Astrocyte of the cerebellum (primary cell): ENCODE measurements around the gene NEBL.
A peak's percentile ranks its signal among the peaks of the same experiment; 100 is the strongest.

Experiments used
- DNase-seq: peaks from one replicate; pipeline ENCODE4 v3.0.0-alpha.2; 2011; ENCODE audit warnings: low read depth
- H3K4me3 ChIP-seq: 2 replicates; pipeline ENCODE4 v1.5.1; 2011; ENCODE audit warnings: mild to moderate bottlenecking, low read depth, low read length, moderate library complexity
- in situ Hi-C: cut with HindIII; loops from 2 replicates; pipeline ENCODE4 v1.10.0; 2017; ENCODE audit warnings: low sequenced_read_pairs
- TF ChIP-seq, protein P1 (sequence below): IDR thresholded peaks from 2 replicates; pipeline ENCODE4 v1.5.1; 2012; ENCODE audit warnings: low read length, low read depth, moderate library complexity, mild to moderate bottlenecking; ENCODE audit errors: missing control alignments

NEBL gene

DNA sequence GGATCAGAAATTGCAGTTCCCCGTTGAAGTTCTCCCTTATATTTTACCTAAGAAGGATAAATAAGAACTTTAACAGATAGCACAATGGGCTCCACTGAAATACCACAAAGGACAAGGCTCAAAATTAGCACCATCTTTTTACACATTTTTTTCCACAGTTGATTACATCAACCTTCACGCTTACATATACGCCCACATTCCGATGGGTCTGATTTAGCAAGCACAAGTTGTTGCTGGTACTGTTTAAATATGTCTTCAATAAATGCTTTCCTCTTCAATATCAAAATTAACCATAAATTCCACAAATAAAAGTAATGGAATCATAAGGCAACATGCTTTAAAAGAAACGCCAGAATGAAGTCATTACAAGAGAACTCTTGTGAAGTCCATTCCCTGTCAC, 79.5 kb downstream of the NEBL start:
- DNase-seq: no peak
- in situ Hi-C loops: no loop called here
- TF ChIP-seq, protein P1, sequence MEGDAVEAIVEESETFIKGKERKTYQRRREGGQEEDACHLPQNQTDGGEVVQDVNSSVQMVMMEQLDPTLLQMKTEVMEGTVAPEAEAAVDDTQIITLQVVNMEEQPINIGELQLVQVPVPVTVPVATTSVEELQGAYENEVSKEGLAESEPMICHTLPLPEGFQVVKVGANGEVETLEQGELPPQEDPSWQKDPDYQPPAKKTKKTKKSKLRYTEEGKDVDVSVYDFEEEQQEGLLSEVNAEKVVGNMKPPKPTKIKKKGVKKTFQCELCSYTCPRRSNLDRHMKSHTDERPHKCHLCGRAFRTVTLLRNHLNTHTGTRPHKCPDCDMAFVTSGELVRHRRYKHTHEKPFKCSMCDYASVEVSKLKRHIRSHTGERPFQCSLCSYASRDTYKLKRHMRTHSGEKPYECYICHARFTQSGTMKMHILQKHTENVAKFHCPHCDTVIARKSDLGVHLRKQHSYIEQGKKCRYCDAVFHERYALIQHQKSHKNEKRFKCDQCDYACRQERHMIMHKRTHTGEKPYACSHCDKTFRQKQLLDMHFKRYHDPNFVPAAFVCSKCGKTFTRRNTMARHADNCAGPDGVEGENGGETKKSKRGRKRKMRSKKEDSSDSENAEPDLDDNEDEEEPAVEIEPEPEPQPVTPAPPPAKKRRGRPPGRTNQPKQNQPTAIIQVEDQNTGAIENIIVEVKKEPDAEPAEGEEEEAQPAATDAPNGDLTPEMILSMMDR: no peak
- H3K4me3 ChIP-seq: no peak overlapping the region

DNA sequence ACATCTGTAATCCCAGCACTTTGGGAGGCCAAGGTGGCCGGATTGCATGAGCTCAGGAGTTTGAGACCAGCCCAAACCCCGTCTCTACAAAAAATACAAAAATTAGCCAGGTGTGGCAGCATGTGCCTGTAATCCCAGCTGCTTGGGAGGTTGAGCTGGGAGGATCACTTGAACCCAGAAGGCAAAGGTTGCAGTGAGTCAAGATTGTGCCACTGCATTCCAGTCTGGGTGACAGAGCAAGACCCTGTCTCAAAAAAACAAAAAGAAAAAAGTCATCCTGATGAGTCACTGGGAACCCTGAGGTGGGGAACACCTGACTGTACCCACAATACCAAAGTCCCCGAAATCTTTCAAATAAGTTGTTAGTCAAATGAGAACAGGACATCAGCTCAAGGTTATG, 80.0 kb downstream of the NEBL start:
- H3K4me3 ChIP-seq: no peak overlapping the region
- in situ Hi-C loops: no loop called here
- TF ChIP-seq, protein P1: no peak
- DNase-seq: no peak

DNA sequence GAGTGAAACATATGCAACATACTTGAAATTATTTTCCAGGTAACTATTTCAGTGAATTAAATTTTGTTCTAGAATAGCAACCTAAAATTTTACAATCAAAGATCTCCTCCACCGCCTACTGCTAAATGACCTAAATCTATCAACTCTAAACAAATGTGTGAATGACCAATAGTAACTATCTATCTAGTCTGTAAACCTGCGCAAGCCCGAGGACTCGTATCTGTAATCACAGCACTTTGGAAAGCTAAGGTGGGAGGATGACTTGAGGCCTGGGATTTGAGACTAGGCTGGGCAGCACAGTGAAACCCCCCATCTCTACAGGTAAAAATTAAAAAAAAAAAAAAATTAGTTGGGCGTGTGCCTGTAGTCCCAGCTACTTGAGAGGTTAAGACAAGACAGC, 83.0 kb downstream of the NEBL start:
- in situ Hi-C loops: no loop called here
- no peak for DNase-seq
- TF ChIP-seq, protein P1: no peak
- H3K4me3 ChIP-seq: no peak overlapping the region

DNA sequence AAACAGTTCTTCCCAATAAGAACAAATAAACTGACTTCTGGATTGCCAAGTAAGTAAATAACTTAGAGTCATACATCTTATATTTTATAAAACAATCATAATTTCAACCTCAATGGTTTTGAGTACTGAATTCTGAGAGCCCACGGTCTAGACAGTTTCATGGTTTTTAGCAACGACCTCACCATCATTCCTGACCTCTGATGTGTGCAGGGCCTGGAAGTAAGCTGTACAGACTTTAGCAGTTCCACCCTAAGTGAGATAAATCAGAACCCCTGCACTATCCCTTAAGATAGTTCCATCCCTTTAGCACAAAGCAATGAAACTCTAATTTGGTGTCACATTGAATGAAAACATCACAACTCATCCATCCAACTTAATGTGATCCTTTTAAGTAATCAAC, 86.0 kb downstream of the NEBL start:
- in situ Hi-C loops: no loop called here
- TF ChIP-seq, protein P1: no peak
- H3K4me3 ChIP-seq: no peak overlapping the region
- no peak for DNase-seq

DNA sequence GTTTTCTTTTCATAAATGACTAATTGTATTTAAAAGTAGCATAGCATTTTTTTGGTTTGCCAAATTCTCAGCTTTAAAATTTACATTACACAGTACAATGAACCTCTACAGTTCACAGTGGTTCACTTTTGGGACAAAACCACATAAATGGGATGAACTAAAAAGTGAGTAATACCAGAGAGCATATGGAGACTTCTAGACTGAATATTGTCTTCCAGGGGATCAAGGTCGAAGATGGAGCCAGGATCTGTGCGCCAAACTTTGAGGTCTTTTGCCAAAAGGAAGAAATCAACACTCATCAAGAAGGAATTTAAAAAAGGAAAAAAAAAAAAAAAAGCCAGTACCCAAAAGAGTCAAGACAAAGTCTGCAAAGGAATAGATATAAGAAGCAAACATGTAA, 87.5 kb downstream of the NEBL start:
- no peak overlapping the region for H3K4me3 ChIP-seq
- DNase-seq: peak; percentile 13
- TF ChIP-seq, protein P1: no peak
- in situ Hi-C loops: no loop called here

DNA sequence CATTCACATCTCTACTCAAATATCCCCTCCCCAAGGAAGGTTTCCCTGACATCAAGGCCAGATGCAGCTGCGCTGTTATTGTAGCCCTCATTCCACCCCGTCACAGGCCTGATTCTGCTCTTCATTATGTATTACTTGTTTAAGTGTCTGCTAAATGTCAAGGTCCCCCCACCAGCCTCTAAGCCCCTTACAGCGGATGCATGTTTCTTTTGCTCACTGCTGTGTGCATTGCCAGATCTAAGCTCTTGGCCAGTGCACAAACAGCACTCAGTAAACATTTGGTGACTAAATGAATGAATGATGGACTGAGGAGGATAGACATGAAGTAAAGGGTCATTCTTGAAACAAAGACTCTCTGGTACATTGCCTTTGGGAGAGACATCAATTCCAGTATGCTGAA, 90.6 kb downstream of the NEBL start:
- TF ChIP-seq, protein P1: no peak
- no peak overlapping the region for H3K4me3 ChIP-seq
- in situ Hi-C loops: no loop called here
- no peak for DNase-seq

DNA sequence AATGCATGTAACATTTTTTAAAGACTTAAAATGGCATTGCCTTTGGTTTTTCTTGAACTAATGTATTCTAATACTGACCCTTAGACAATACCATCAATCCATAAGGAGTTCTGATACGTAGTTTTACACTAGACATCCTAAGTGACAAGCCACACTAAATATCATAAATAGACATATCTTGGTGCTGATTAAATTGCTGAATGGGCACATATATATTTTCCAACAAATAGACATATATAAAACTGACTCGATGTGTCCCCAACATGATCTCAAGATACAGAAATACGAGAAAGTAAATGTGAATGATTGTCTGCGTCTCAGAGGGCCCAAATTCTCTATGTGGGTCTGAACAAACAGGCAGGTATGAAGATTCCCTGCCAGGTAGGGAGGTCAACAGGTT, 99.8 kb downstream of the NEBL start:
- TF ChIP-seq, protein P1: no peak
- no peak overlapping the region for H3K4me3 ChIP-seq
- in situ Hi-C loops: no loop called here
- no peak for DNase-seq
